Glutamatergic neuron (in vitro differentiated cells): ENCODE results near the gene GNAL. TPM values are rescaled to one million over a fixed set of nuclear protein-coding genes. Genes with fewer than 3 reads are reported as not detected.

ENCODE experiments used
- DNase-seq: peaks from one replicate; pipeline ENCODE4 v3.0.0; 2022
- H3K27ac Mint-ChIP-seq: one replicate; pipeline ENCODE4 v1.8.0; 2020; ENCODE audit warnings: mild to moderate bottlenecking, mixed read lengths, inconsistent platforms; ENCODE audit not compliant: unreplicated experiment
- H3K27me3 Mint-ChIP-seq: one replicate; pipeline ENCODE4 v1.8.0; 2020; ENCODE audit warnings: mild to moderate bottlenecking, moderate library complexity, mixed read lengths, inconsistent platforms; ENCODE audit not compliant: unreplicated experiment
- H3K36me3 Mint-ChIP-seq: one replicate; pipeline ENCODE4 v1.8.0; 2020; ENCODE audit warnings: mild to moderate bottlenecking, mixed read lengths, inconsistent platforms; ENCODE audit not compliant: unreplicated experiment
- H3K4me1 Mint-ChIP-seq: one replicate; pipeline ENCODE4 v1.8.0; 2020; ENCODE audit warnings: mild to moderate bottlenecking, low read depth, mixed read lengths, inconsistent platforms; ENCODE audit not compliant: unreplicated experiment
- H3K4me3 Mint-ChIP-seq: one replicate; pipeline ENCODE4 v1.8.0; 2020; ENCODE audit warnings: mild to moderate bottlenecking, mixed read lengths, inconsistent platforms; ENCODE audit not compliant: unreplicated experiment
- H3K9me3 Mint-ChIP-seq: one replicate; pipeline ENCODE4 v1.8.0; 2020; ENCODE audit warnings: mild to moderate bottlenecking, moderate library complexity, mixed read lengths, inconsistent platforms; ENCODE audit not compliant: unreplicated experiment
- total RNA-seq: library from RNA; stranded (reverse); fragmentation: NEBNext Ultra II Directional; extraction: Animal tissue kit (Norgen Biotek cat#: 25700); gene quantifications from one replicate; pipeline ENCODE4 v1.2.1, GENCODE V29; 2021; ENCODE audit not compliant: unreplicated experiment
- TF ChIP-seq, protein P1 (sequence below): fragments of 200-600 bp; sonication (generic); IDR thresholded peaks from one replicate; pipeline ENCODE4 v1.5.0; 2021; ENCODE audit not compliant: partially characterized antibody, unreplicated experiment

GNAL gene
- total RNA-seq, 1 donor from 2014 or later = 52.5 TPM

DNA sequence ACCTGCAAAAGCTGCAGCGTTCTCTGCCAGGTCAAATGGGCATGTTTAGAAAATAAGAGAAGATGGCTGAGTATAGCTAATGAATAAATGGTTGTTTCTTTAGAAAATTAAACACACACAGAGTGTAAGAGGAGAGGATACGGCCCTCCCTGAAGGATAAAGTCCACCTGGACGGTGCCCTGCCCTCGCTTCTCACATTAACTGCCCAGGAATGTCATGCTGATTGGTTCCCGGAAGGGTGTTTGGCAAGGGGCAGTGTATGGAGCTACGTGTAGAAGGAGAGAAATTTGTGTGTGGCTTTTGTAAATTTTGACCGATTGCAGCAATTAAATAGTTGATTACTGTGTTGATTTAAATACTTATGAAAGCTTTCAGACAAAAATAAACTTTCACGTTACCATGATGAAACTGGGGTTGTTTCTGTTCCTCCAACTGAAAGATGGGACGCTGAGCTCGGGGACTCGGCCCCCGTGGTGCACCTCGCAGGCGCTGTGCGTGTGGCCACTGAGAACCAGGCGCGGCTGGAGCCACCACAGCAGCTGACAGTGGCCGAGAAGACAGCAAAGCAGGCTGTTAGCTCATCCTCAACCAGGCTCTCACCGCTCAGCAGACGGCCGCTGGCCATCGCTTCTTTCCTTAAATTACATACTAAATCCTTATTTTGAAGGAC, 196.3 kb downstream of the GNAL start:
- DNase-seq = no peak
- no peaks in the 10 kb centered on the region for H3K9me3 Mint-ChIP-seq
- no peak overlapping the region for H3K4me3 Mint-ChIP-seq
- TF ChIP-seq, protein P1, sequence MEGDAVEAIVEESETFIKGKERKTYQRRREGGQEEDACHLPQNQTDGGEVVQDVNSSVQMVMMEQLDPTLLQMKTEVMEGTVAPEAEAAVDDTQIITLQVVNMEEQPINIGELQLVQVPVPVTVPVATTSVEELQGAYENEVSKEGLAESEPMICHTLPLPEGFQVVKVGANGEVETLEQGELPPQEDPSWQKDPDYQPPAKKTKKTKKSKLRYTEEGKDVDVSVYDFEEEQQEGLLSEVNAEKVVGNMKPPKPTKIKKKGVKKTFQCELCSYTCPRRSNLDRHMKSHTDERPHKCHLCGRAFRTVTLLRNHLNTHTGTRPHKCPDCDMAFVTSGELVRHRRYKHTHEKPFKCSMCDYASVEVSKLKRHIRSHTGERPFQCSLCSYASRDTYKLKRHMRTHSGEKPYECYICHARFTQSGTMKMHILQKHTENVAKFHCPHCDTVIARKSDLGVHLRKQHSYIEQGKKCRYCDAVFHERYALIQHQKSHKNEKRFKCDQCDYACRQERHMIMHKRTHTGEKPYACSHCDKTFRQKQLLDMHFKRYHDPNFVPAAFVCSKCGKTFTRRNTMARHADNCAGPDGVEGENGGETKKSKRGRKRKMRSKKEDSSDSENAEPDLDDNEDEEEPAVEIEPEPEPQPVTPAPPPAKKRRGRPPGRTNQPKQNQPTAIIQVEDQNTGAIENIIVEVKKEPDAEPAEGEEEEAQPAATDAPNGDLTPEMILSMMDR = no peak
- peaks cover 4% of the 10 kb centered on the region for H3K27me3 Mint-ChIP-seq
- no peaks in the 10 kb centered on the region for H3K4me1 Mint-ChIP-seq
- no peak overlapping the region for H3K27ac Mint-ChIP-seq
- no peaks in the 10 kb centered on the region for H3K36me3 Mint-ChIP-seq

DNA sequence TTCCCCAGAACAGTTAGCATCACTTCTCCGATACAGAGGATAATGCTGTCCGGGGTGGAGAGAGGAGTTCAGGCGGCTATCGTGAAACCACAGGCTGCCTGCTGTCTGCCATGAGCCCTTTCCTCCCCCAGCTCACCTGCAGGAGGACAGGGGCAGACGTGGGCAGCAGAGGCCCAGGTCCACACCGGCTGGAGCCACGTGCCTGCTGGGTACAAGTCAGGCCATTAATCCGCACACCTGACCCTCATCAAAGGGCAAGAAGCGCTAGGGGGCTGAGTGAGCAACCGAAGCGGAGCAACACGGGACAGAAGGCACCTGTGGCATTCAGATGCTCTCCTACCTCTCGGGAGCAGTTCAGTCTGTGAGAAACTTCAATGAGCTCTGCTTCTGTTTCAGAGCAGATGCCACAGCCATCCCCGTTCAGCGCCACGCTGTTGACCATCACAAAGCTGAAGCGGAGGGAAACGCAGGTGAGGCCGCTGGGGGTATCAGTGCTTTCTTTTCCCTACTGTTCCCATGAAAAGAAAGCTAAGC, 197.6 kb downstream of the GNAL start:
- no peaks in the 10 kb centered on the region for H3K4me1 Mint-ChIP-seq
- H3K27me3 Mint-ChIP-seq = no peaks in the 10 kb centered on the region
- no peak overlapping the region for H3K27ac Mint-ChIP-seq
- no peaks in the 10 kb centered on the region for H3K36me3 Mint-ChIP-seq
- TF ChIP-seq, protein P1 = no peak
- no peak for DNase-seq
- no peaks in the 10 kb centered on the region for H3K9me3 Mint-ChIP-seq
- H3K4me3 Mint-ChIP-seq = no peak overlapping the region

DNA sequence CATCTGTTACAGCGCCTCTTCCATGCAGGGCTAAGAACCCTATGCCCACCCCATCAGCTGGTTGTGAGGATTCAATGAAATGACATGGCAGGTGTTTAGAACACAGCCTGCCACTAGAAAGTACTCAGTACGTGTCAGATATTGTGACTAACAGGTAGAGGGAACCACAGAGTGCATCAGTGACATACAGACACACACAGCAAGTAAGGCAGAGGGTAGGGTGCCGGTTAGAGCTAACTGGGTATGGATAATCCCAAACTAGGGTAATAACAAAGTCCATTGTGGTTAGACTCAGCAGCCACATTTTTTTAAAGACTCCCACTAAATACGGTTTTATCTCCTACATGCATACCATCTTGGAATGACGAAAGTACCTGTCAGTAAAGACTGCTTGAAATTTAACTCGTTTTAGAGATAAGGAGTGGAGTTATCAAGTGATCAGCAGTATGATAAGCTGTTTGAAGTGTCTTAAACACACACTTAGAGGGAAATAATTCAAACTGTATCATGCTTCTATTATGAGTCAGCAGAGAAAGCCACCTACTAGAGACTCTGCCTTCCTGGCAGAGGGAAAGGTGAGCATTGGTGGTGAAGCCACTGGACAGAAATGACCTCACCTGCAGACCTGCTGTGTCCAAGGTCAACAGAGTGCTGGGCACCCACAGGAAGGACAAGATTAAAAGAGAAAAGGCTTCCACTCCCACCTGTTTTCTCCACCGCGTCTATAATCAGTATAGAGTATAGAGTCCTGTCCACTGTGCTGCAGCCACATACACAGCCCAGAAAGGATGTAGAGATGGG, 198.5 kb downstream of the GNAL start:
- H3K9me3 Mint-ChIP-seq = no peaks in the 10 kb centered on the region
- no peaks in the 10 kb centered on the region for H3K4me1 Mint-ChIP-seq
- TF ChIP-seq, protein P1 = no peak
- H3K36me3 Mint-ChIP-seq = no peaks in the 10 kb centered on the region
- H3K27me3 Mint-ChIP-seq = no peaks in the 10 kb centered on the region
- no peak for DNase-seq
- H3K4me3 Mint-ChIP-seq = no peak overlapping the region
- H3K27ac Mint-ChIP-seq = no peak overlapping the region

DNA sequence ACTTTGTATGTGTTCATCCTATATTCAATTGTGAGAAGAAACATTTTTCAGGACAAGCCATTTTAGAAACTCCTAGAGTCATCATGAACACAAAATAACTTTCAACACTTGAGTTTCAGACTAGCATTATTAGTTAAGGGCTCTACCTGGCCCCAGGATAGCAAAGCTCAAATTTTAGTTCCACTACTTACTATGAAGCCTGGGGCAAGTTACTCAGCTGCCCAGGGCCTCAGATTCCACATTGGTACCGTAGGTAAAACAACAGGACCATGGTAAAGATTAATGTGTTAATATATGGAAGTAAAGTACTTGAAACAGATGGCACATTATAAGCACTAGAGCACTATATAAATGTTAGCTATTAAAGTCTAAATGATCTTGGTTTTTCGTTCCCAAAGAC, 199.7 kb downstream of the GNAL start:
- no peaks in the 10 kb centered on the region for H3K36me3 Mint-ChIP-seq

More for the DNA sequence above, 199.7 kb downstream of the GNAL start:
- Mint-ChIP-seq H3K27ac (no peak overlapping the region), H3K4me3 (no peak overlapping the region), H3K9me3 (no peaks in the 10 kb centered on the region), H3K27me3 (no peaks in the 10 kb centered on the region), H3K4me1 (no peaks in the 10 kb centered on the region)
- TF ChIP-seq, protein P1 = no peak
- no peak for DNase-seq
